Stimulated activated CD8-positive, alpha-beta memory T cell treated with anti-CD3 and anti-CD28 coated beads, Interleukin-12 subunit alpha, Interleukin-12 subunit beta, amount 100 ng/mL, for 1 hour (primary cell): Measurements from ENCODE around the gene GNLY.
A peak's percentile ranks its signal among the peaks of the same experiment; 100 is the strongest.
"Not testable (repeated sequence)": the region's sequence is repeated elsewhere in the genome, so short reads cannot be mapped to it uniquely, and the experiment has no call there.

ENCODE experiments used
- DNase-seq: peaks from one replicate; pipeline ENCODE4 v3.0.0-alpha.2; 2020; ENCODE audit warnings: low read depth

The GNLY gene

DNA sequence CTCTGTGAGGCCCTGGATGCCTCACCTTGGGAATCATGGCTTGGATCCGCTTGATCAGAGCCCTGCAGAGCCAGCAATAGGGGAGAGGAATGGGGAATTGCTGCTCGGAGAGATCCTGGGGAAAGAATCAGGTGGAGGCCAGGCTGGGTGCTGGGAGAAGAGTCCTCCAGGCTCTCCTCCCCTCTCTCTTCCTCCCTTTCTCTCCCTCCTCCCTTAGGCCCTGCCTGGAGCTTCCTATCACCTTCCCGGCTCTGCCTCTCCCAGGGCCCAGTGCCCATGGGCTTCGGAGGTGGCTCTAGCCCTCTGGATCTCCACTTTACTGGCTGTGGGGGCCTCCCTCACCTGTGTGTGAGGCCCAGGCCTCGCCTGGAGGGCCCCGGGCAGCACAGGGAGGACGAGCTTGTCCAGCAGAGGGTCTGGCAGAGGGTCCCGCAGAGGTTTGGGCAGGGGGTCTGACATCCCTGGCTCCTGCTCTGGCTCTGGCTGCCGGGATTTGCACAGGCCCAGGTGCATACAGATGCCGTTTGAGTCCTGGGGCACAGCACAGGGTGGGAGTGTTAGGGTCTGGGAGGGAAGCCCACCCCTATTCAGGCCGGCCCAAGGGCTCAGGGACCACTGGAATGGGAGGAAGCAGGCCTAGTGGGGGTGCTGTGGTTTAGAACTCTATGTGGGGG is 28.8 kb upstream of the GNLY start:
- no peak for DNase-seq

- DNase-seq: no peak
Observed at GRCh38 chr2:85666016-85666415, 28.1 kb upstream of the GNLY start.

- DNase-seq: no peak
Observed at GRCh38 chr2:85666435-85667316, 27.5 kb upstream of the GNLY start.

DNA sequence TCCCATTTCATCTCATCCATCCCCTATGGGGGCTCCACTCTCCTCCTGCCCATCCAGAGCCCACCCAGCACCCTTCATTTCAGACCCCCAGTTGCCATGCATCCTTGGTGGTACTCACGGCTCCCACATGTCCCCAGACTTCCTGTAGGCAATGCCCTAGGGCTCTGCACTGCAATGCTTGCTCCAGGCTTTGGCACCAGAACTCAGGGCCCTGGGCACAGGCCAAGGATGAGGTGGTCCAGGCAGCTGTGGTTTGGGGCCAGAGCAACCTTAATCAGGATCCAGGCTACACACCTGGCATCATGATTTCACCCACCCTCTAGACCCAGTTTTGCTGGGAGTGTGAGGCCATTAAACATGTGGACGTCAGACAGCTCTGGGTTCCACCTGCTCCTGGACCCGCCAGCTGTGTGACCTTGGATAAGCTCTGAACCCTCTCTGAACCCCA is 26.6 kb upstream of the GNLY start:
- DNase-seq: no peak

GRCh38 chr2:85668009-85668856 is 25.9 kb upstream of the GNLY start, which contains the start of gene SFTPB:
TSS of gene SFTPB (minus strand) at chr2:85668199. CDS start at chr2:85668183, 16 bp downstream.
- no peak for DNase-seq

DNA sequence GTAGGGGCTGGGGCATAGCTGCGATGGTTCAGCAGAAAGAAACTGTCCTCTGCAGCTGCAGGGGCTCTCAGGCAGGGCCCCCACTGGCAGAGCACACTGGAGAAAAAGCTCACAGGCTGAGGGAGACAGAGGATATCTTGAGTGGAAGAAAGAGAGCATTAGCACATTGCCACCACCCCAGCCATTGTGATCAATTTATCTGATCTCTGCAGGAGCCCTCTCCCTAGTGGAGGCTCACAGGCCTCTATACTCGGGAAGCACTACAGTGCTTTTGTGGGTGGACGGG is 25.4 kb upstream of the GNLY start:
- no peak for DNase-seq

GRCh38 chr2:85669549-85669948 is 24.6 kb upstream of the GNLY start:
- DNase-seq: no peak

- not testable (repeated sequence) for DNase-seq
Observed at GRCh38 chr2:85670416-85670815, 23.7 kb upstream of the GNLY start.

- no peak for DNase-seq
Observed at GRCh38 chr2:85672456-85672855, 21.7 kb upstream of the GNLY start.

- no peak for DNase-seq
Observed at GRCh38 chr2:85673716-85674375, 20.3 kb upstream of the GNLY start.

- no peak for DNase-seq
Observed at GRCh38 chr2:85674417-85674816, 19.7 kb upstream of the GNLY start.

DNA sequence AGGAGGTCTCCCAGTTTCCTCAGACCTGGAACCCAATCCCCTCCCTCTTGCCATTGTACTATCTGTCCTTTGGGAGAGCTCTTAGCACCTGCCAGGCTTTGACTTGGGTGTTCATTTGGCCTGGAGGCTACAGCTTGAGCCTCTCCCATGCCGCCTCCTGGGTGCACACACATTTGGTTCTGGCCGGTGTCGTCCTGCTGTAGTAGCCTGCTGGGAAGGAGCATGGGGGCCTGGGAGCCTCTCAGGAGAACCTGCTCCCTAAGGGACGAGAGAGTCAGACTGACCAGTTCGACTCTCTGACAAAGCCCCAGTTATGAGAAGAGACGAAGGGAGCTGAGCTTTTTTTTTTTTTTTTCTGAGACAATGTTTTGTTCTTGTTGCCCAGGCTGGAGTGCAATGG is 18.7 kb upstream of the GNLY start:
- no peak for DNase-seq

DNA sequence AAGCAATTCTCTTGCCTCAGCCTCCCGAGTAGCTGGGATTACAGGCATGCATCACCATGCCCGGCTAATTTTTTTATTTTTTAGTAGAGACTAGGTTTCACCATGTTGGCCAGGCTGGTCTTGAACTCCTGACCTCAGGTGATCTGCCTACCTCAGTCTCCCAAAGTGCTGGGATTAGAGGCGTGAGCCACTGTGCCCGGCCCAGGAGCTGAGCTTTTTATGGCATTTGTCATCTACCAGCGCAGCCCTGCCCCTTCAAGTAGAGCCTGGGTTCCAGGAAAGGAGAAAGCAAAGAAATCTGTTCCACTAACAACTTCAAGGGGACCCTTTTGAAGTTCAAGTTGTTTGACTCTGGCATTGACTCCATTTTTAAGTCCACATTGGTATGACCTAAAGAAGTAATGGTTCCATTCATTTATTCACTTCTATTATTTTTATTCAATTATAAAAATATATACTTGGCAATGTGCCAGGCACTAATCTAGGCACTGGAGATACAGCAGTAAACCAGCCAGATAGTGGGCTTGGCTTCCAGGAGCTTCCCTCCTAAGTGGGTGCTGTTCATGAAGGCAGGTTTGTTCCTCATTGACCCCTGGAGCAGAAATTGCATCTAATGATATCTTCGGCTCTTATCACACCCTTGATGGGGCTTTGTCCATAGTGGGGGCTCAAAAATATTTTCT is 18.2 kb upstream of the GNLY start:
- DNase-seq: no peak

- no peak for DNase-seq
Observed at GRCh38 chr2:85678377-85678776, 15.8 kb upstream of the GNLY start.

GRCh38 chr2:85678794-85679672 is 15.1 kb upstream of the GNLY start:
- peak; percentile 57 for DNase-seq

- DNase-seq: no peak
Observed at GRCh38 chr2:85680707-85681371, 13.3 kb upstream of the GNLY start.

GRCh38 chr2:85681372-85681763 is 12.8 kb upstream of the GNLY start:
- no peak for DNase-seq

DNA sequence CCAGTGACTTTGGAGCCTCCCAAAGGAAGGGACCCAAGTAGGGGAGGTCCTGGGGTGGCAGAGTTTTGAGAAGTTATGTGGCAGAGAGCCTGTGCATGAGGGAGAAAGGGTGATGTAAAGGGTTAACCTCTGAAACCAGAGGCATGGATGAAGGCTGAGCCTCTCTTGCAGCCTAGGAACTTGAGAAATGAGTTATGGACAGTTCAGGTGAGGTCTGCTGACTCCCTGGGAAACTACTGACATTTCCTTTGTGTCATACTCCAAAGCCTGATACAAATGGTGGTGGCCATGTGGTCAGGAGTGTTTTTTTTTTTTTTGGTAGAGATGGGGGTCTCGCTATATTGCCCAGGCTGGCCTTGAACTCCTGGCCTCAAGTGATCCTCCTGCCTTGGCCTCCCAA is 12.4 kb upstream of the GNLY start:
- DNase-seq: no peak

DNA sequence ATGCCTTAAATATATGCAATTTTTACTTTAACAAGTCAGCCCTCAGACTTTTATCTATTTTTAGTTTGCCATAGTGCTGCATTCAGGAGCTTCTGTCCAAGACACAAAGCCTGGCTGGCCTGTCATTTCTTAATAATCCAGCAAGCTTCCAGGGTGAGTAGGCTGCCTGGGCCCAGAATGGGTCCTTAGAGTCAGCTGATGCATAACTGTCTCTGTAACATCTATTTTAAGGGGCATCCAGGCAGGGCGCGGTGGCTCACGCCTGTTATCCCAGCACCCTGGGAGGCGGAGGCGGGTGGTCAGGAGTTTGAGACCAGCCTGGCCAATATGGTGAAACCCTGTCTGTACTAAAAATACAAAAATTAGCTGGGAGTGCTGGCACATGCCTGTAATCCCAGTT is 11.8 kb upstream of the GNLY start:
- DNase-seq: no peak

- DNase-seq: no peak
Observed at GRCh38 chr2:85684380-85684779, 9.8 kb upstream of the GNLY start.
